ENCODE measurements around the gene C1orf35. TPM values are rescaled to one million over a fixed set of nuclear protein-coding genes. Genes with fewer than 3 reads are reported as not detected.
A peak's percentile ranks its signal among the peaks of the same experiment; 100 is the strongest.

The C1orf35 gene
- total and polyA plus RNA-seq, 2 of the 4 experiments (the other 2 are of a cell fraction) = 4.3 to 13.0 TPM

- Histone ChIP-seq H3K27ac (ENCODE audit: insufficient read depth, low read length) (peak overlapping the region; percentile 4; the same call in 1 of the 2 replicates), H2AK5ac (ENCODE audit: low read depth, low read length) (no peak overlapping the region), H2BK5ac (ENCODE audit: low read depth, low read length, poor library complexity, severe bottlenecking) (no peak overlapping the region), H3K9me1 (ENCODE audit: insufficient read depth, low read length) (peaks cover 13% of the 10 kb centered on the region), H2AFZ (replicated peaks; ENCODE audit: low read length, poor library complexity) (peak overlapping the region; percentile 69), H3K4me1 (ENCODE audit: control insufficient read depth, insufficient read depth, low read length) (peaks cover 7% of the 10 kb centered on the region; the same call in 1 of the 2 replicates), H3K56ac (ENCODE audit: extremely low read depth, insufficient read depth, low read length) (no peak overlapping the region), H3K9me3 (ENCODE audit: control insufficient read depth, insufficient read depth, low read length) (no peaks in the 10 kb centered on the region), H4K91ac (ENCODE audit: insufficient read depth, low read depth, low read length) (no peak overlapping the region; the same call in 1 of the 2 replicates), H3K36me3 (ENCODE audit: control insufficient read depth, insufficient read depth, low read length) (peaks cover 45% of the 10 kb centered on the region), H3K4me3 (ENCODE audit: insufficient read depth, low read depth, low read length) (peak overlapping the region; percentile 62), H2AK9ac (replicated peaks; ENCODE audit: low read depth, low read length, poor library complexity) (peak overlapping the region; percentile 84), H4K20me1 (ENCODE audit: insufficient read depth, low read length) (peaks cover 47% of the 10 kb centered on the region), H3K14ac (replicated peaks; ENCODE audit: low read depth, low read length) (no peak overlapping the region), H3K4me2 (ENCODE audit: low read depth, low read length) (peak overlapping the region; percentile 71), H3K9ac (ENCODE audit: low read depth, low read length) (peak overlapping the region; percentile 40), H4K8ac (ENCODE audit: low read depth in 2 of 2, low read length in 2 of 2) (no peak overlapping the region; a peak in 1 of 4 replicates), H2BK15ac (ENCODE audit: low read depth, low read length) (no peak overlapping the region), H3K27me3 (ENCODE audit: control insufficient read depth, insufficient read depth, low read length) (no peaks in the 10 kb centered on the region), H4K5ac (ENCODE audit: low read depth, low read length) (no peak overlapping the region), H2BK20ac (ENCODE audit: low read depth, low read length) (no peak overlapping the region), H3K23ac (ENCODE audit: low read depth, low read length) (no peak overlapping the region), H3K79me1 (ENCODE audit: low read depth in 1 of 2, low read length in 2 of 2) (peaks cover 7 to 50% of the 10 kb centered on the region in 2 experiments; a peak in 3 of 4 replicates), H3K18ac (ENCODE audit: low read depth, low read length) (no peak overlapping the region), H3K4ac (ENCODE audit: low read depth, low read length) (no peak overlapping the region), H2BK120ac (ENCODE audit: low read depth, low read length) (no peak overlapping the region)
- dilution Hi-C loops (cut with HindIII; ENCODE audit: low sequenced_read_pairs, unreplicated experiment) (no loop called here), intact Hi-C loops (cut with micrococcal nuclease) (loop anchor here (1.0 to 5.0 kb wide), 3 partner anchors 17 to 103 kb away; partner anchors contain the start of gene GUK1), in situ Hi-C loops (cut with MboI; ENCODE audit: low sequenced_read_pairs) (no loop called here)
- BruUV-seq (replicated peaks) = no TSS peak
- 9% methylated on average over 29 of the region's 73 CpGs; no CpG with 5 or more reads in 1 of the 2 experiments for WGBS, 2 experiments (ENCODE audit: extremely low coverage in 2 of 2, insufficient read length in 1 of 2)
- ChIA-PET POLR2A (ENCODE audit: unreplicated experiment) (no interaction called here), CTCF (no interaction called here)
- DNase-seq = no peak
- no peak for TF ChIP-seq BHLHE40 (IDR thresholded peaks at IDR 0.05; ENCODE audit: low read depth, low read length)
- TF ChIP-seq MAFK (IDR thresholded peaks at IDR 0.05; ENCODE audit: low read depth, low read length) = no peak
- TF ChIP-seq, protein P1, sequence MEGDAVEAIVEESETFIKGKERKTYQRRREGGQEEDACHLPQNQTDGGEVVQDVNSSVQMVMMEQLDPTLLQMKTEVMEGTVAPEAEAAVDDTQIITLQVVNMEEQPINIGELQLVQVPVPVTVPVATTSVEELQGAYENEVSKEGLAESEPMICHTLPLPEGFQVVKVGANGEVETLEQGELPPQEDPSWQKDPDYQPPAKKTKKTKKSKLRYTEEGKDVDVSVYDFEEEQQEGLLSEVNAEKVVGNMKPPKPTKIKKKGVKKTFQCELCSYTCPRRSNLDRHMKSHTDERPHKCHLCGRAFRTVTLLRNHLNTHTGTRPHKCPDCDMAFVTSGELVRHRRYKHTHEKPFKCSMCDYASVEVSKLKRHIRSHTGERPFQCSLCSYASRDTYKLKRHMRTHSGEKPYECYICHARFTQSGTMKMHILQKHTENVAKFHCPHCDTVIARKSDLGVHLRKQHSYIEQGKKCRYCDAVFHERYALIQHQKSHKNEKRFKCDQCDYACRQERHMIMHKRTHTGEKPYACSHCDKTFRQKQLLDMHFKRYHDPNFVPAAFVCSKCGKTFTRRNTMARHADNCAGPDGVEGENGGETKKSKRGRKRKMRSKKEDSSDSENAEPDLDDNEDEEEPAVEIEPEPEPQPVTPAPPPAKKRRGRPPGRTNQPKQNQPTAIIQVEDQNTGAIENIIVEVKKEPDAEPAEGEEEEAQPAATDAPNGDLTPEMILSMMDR (conservative IDR thresholded peaks at IDR 0.05; ENCODE audit: low read depth, low read length) = 0 out of 2 replicates have a peak, but pooled peaks have one; percentile 13
- TF ChIP-seq POLR2A (IDR thresholded peaks at IDR 0.05; ENCODE audit: low read depth, low read length) = peak; percentile 5; the same call in 1 of the 2 replicates
- peak; percentile 28 for ATAC-seq (ENCODE audit: low read depth)
Measured at GRCh38 chr1:228101994-228102790, 933 bp downstream of the C1orf35 start.

Measured in IMR-90 (cell line).